NCI-H128 (cell line): ENCODE measurements around the gene GPR63.

Experiments
- DNase-seq: peaks from one replicate; lab custom pipeline; 2025; ENCODE audit not compliant: unreplicated experiment; lab: John Stamatoyannopoulos, UW

GPR63 gene

DNA sequence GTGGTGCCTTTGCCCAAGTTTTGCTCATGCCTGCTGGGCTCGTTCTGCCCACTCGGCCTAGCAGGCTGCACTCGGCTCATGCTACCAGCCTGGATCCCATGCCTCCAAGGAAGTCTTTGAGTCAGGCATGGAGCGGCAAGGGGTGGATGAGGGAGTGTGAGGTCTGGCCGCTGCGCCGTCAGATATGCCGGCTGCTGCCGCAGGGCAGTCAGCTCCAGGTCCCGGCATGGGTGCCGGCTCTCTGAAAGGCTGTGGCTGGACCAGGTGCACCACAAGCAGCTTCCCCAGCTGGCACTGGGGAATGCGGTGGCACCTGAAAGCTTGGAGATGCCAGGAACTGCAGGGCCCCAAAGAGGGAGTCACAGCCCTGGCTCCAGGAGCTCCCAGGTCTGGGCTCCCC, 75.5 kb downstream of the GPR63 start:
- DNase-seq, result no peak

- no peak for DNase-seq
These were observed 77.1 kb downstream of the GPR63 start for GRCh38 chr6:96760153-96760687.

- DNase-seq, result no peak
These were observed 82.2 kb downstream of the GPR63 start for GRCh38 chr6:96755096-96755495.

DNA sequence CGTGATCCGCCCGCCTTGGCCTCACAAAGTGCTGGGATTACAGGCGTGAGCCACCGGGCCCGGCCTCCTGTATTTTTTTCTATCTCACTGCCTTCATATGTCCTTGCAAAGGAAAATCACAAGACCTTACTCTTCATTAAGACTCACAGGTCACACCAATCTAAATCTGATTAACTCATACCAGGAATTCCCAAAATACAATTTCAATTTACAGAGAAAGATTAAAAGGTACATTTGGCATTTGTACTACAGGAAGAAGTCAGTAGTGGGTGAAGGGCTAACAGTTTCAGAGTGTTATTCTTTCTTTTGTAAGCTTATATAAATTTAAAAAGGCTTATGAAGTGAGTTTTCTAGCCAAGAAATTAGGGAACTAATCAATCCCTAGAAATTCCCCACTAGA, 87.4 kb downstream of the GPR63 start:
- no peak for DNase-seq
